HAP-1 (cell line): Measurements from ENCODE around the gene CTAGE15.
"Not testable (repeated sequence)": the region's sequence is repeated elsewhere in the genome, so short reads cannot be mapped to it uniquely, and the experiment has no call there.

ENCODE experiments used
- DNase-seq, 2 experiments: peaks; one replicate each; pipeline ENCODE4 v3.0.0-alpha.2; 2016 to 2020; ENCODE audit warnings: low spot score in 2 of 2
- H3K27me3 ChIP-seq: fragments of 250-450 bp; sonication (Bioruptor Pico); 2 replicates; pipeline ENCODE4 v1.5.1; 2020; ENCODE audit warnings: low read depth, mild to moderate bottlenecking, moderate library complexity
- H3K36me3 ChIP-seq: fragments of 250-450 bp; sonication (Bioruptor Pico); replicated peaks from 2 replicates; pipeline ENCODE4 v1.5.1; 2020; ENCODE audit warnings: mild to moderate bottlenecking
- H3K4me1 ChIP-seq: fragments of 250-450 bp; sonication (Bioruptor Pico); 2 replicates; pipeline ENCODE4 v1.5.1; 2020; ENCODE audit warnings: mild to moderate bottlenecking
- H3K4me3 ChIP-seq: fragments of 250-450 bp; sonication (Bioruptor Pico); 2 replicates; pipeline ENCODE4 v1.5.1; 2020; ENCODE audit warnings: mild to moderate bottlenecking, moderate library complexity
- H3K9me3 ChIP-seq: fragments of 250-450 bp; sonication (Bioruptor Pico); 2 replicates; pipeline ENCODE4 v1.5.1; 2020; ENCODE audit warnings: mild to moderate bottlenecking, moderate library complexity
- in situ Hi-C: fragments of 300-500 bp; cut with MboI; formaldehyde crosslinking; loops from 3 replicates; pipeline ENCODE4 v1.14.3; 2020; ENCODE audit warnings: low sequenced_read_pairs, inconsistent platforms, mixed read lengths

CTAGE15 gene

DNA sequence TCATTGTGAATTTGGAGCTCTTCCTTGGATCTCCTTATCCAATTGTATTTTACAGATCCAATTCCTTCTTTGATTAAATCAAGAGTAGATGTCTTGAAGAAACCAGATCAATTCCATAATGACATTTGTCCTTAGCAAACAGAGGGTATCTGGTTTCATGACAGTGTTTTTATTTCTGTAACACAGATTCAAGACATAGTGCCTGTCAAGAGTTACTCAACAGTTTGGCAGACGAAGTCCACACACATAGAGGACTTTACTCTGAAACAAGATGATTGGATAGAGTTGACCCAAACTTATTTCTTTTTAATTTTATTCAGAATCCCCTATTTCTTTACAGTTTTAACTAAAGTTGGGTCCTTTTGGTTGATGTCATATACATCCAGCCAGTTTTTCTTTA lies 34.5 kb downstream of the CTAGE15 start:
- H3K9me3 ChIP-seq, H3K4me3 ChIP-seq, H3K4me1 ChIP-seq, in situ Hi-C loops, H3K27me3 ChIP-seq, DNase-seq, H3K36me3 ChIP-seq: not testable (repeated sequence)

DNA sequence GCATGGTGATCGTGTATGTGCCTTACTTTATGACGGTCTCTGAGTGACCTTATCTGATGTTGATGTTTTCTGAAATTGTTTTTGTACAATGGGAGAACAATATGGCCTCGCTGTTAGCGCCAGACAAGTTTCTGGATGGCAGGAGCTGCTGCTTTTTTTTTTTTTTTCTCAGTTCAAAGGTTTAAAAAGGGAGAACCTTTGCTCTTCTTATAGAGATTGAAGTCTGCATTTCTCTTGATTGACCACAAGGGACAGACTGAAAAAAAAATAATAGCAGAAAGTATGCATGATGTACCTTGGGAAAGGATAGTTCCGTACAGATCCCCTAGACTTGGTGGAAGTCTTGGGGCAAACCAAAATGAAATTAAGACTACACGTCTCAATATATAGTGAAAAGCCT lies 43.9 kb downstream of the CTAGE15 start:
- DNase-seq, H3K27me3 ChIP-seq, H3K36me3 ChIP-seq, in situ Hi-C loops, H3K4me1 ChIP-seq, H3K9me3 ChIP-seq, H3K4me3 ChIP-seq: not testable (repeated sequence)

DNA sequence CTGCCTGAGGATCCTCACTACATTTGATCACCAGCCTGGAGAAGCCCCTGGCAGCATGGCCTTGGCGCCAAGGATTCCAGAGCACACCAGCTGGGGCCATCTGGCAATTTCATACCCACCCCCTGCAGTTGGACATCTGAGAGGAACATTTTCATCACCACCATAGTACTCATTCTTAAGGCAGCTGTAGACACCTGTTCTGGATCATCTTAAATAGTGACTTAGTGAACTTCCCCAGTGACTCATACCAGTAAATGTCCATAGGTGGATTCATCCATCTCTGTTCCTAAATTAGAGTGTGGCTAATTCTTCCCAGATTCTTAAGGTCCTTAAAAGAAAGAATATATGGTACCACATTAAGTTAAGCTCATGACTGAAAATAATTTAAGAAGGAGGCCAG lies 45.6 kb downstream of the CTAGE15 start:
- H3K4me1 ChIP-seq, H3K36me3 ChIP-seq, H3K4me3 ChIP-seq, in situ Hi-C loops, H3K9me3 ChIP-seq, H3K27me3 ChIP-seq, DNase-seq: not testable (repeated sequence)

DNA sequence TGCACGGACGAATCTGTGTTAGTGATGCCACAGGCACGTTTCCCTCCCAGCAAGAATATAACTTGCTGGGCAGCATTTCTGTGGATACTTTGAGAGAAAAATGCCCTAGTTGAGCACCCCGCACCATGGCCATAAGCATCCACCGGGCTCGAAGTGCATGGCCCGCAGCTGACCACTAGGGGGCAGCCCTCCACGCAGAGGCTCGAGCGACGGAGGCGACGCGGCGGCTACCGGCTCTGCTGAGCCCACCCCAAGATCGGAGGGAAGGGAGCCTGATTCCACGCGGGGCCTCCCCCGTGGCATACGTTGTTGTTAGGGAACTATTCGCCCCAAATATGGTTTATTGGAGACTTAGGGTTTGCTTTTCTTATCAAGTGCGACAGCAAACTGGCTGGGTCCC lies 48.5 kb downstream of the CTAGE15 start:
- H3K9me3 ChIP-seq, H3K4me1 ChIP-seq, H3K36me3 ChIP-seq, DNase-seq, H3K4me3 ChIP-seq, H3K27me3 ChIP-seq, in situ Hi-C loops: not testable (repeated sequence)

DNA sequence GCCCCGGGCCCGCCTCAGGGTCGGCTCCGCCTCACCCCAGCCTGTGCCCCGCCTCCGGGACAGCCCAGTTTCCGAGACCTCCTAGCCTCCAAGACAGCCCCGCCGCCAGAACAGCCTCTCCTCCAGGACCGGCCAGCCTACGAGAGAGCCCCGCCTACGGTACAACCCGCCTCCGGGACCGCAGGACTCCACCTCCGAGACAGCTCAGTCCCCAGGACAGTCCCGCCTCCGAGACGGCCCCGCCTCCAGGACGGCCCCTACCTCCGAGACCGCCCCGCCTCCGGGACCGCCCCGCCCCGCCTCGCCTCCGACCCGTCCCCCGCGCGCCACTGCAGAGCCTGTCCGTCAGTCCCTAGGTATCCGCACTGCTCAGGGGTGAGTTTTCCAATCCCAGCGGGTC lies 49.0 kb downstream of the CTAGE15 start, which contains the start of gene TCAF2:
TSS of gene TCAF2 (plus strand) at position 329 of the 400 bp plus-strand sequence.
- H3K4me3 ChIP-seq, H3K36me3 ChIP-seq, in situ Hi-C loops, H3K4me1 ChIP-seq, H3K9me3 ChIP-seq, H3K27me3 ChIP-seq, DNase-seq: not testable (repeated sequence)

DNA sequence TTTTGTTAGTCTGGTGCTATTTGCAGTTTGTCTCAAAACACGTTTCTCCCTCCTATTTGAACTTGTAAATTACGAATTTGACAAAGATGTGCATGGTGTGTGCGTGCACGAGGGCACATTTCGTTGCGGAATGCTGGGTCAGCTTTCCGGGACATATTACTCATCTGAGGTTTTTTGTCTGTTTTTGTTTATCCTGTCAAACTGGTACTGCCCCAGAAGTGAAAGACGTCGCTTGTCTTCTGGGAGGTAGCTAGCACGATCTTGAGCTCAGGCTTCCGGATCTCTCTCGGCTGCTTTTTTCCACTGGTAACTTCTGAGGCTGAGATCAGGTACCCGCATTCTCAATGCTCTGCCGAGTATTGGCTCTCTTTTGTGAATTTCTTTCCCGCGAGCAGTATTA lies 49.6 kb downstream of the CTAGE15 start:
- H3K27me3 ChIP-seq, H3K4me3 ChIP-seq, H3K9me3 ChIP-seq, H3K36me3 ChIP-seq, in situ Hi-C loops, DNase-seq, H3K4me1 ChIP-seq: not testable (repeated sequence)

DNA sequence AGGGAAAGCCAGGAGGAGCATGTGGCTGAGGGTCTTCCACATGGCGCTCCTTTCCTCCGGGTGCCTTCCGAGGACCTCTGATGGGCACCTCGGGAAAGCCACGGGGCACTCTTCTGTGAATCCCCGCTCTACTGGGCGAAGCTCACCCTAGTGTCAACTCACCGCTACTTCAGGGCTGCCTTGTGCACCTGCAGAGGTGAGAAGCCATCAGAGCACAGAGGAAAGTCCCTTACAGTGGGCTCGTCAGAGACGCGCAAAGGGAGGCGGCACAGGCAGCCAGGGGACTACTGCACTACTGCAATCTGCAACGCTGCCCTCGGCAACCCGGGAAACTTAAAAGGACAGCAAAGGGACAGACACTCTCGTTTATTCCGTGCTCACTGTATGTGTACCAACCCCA lies 50.5 kb downstream of the CTAGE15 start:
- H3K36me3 ChIP-seq, DNase-seq, H3K4me1 ChIP-seq, H3K9me3 ChIP-seq, H3K4me3 ChIP-seq, H3K27me3 ChIP-seq, in situ Hi-C loops: not testable (repeated sequence)
